Kidney capillary endothelial cell (primary cell): ENCODE results near the gene CNTNAP2.

Experiments
- DNase-seq: peaks from one replicate; pipeline ENCODE4 v3.0.0-alpha.2; 2018; ENCODE audit warnings: low spot score

The CNTNAP2 gene

DNA sequence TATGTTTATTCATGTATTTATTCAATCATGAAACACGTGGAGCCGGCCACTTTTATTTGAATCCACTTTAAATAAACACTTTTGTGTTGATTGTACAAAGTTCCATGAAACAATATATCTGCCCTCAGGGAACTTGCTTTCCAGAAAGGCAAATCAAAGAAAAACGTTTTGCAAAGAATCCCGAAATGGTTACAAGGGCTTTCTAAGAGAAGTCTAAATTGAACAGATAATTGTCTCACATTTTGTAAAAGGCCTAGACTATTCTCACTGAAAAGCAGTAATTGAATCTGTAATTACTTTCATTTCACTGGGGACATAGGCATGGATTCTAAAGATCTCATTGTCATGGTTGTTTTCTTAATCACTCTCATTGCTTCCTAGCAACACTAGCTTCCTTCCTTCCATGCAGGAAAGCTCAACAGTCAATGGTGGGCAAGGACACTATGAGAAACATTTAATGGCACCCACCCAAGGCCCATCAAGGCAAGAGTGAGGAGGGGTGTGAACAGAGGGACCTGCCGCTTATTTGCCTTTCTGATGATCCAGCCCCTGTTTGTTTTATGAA is 1851.5 kb downstream of the CNTNAP2 start:
- no peak for DNase-seq

DNA sequence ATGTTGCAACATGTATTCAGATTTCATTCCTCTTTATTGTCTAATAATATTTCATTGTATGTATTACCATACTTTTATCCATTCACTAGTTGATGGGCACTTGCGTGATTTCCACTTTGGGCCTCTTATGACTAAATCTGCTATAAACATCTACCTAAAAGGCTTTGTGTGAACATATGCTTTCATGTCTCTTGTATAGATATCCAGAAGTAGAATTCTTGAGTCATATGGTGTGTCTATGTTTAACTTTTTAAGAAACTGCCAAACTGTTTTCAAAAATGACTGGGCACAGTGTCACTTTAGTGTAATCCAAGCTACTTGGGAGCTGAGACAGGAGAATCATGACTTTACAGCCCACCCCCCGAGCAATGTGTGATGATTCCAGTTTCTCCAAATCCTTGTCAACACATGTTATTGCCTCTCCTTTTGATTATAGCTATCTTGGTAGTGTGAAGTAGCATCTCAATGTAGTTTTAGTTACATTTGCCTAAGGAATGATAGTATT is 1855.1 kb downstream of the CNTNAP2 start:
- DNase-seq, result no peak

DNA sequence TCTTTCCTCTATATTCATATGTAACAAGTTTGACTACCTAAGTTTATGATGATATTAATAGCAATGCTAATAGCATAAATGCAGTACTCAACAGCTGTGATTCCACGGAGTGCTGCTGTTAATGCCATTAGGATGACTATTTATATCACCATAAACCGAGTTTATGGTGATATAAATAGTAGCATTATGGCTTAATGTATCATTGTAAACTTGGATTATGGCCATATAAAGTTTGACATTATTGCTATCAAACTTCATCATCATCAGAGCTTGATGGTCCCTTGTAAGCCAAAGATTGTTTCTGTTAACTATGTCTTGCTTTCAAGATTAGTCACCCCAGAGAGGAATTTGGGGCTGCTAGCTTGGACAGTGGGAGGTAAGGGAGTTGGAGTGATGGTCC is 1861.6 kb downstream of the CNTNAP2 start:
- no peak for DNase-seq

DNA sequence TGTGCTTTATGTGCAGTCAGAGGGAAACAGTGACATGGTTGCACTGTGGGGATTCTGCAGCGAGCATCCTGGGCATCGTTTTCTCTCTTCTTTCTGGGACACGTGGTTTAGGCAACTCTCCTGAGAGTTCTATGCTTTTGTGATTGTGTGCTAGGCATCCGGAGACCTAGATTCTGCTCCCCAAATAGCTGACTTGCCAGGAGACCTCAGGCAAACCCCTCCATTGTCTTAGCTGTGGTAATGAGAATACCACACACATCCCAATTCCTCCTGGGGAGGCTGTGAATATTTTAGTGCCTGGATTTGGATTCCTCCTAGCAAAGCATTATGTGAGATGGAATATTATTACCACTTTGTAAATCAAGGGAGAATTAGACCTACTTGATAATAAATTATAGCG is 1862.0 kb downstream of the CNTNAP2 start:
- DNase-seq, result no peak

DNA sequence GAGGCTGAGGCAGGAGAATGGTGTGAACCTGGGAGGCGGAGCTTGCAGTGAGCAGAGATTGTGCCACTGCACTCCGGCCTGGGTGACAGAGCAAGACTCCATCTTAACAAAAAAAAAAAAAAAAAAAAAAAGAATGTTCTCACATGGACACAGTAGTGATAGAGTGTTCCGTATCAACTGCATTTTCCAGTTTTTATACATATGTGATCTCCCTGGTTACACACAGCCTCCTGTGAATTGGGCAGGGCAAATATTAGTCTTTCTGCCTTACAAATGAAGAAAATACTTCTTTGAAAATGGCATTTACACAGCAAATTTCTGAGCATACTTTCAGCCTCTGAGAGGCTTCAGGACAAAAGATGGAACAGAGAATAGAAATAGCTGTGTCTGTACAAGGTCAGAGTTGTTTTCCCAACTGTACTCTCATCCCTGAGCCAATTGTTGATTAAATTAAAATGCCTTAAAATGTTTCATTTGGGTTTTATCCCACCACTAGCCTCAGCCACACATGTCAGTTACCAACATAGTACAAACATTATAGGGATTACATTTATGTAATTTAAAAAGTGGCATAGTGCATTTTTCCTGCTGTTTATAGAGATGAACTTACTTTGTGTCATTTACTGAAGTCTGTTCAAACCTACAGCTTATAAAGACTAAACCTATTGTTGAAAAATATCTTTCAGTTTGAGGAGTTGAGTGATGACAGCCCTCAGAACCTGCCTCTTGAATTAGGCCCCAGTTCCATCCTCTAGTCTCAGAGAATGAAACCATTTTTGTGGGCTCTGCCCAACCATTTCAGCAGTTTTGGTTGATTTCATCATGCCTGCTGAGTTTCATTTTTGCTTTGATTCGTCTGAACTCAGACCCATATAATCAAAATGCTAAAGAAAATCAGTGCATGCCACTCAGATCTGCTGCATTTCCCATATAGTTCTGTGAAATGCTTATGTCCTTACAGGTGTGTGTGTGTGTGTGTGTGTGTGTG is 1864.5 kb downstream of the CNTNAP2 start:
- no peak for DNase-seq

DNA sequence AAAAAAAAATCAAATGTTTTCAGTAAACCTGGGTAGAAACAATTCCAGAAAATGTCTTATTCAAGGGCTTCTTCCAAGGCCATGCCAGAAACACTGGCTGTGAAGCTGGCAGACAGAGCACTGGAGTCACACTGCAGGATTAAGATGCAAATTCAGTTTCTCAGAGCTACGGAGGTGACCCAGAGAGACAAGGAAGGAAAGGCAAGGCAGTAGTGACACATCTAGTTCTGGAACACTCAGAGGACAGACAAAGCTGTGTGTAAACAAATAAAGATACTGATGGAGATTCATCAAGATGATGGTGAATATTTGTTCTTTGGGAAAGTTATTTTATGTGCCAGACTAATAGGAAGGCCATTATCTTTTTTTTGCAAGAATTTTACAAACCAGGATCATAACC is 1865.7 kb downstream of the CNTNAP2 start:
- no peak for DNase-seq

DNA sequence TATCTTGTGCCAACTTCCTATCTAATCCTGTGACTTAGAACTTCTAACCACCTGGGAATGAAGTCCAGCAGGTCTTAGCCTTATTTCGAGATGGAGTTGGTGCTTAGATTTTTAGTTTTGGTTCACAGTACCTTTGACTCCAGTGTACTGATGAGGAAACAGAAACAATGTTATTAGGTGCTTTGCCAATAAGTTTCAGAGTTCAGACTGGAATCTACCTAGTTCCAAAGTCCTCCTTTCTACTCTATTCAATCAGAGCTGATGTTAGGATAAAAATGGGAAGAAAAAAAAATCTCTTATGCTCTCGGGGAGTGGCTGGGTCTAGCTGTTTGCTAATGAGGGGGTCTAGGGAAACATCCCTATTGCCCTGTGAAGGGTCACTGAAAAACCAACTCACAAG is 1867.7 kb downstream of the CNTNAP2 start:
- no peak for DNase-seq

DNA sequence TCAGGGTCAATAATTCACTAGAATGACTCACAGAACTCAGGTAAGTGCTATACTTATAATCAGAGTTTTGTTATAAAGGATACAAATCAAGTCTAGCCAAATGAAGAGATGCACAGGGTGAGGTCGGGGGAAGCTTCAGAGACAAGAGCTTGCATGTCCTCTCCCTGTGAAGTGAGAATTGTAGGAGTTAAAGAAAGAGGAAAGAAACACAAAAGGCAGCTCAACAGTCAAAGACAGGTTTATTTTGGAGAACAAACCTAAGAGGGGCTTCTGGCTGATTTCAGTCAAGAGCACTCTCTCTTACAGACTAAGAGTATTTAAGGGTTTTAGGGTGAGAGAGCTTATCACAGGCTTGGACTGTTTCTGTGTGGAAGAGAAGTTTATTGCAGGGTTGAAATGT is 1873.5 kb downstream of the CNTNAP2 start:
- no peak for DNase-seq

DNA sequence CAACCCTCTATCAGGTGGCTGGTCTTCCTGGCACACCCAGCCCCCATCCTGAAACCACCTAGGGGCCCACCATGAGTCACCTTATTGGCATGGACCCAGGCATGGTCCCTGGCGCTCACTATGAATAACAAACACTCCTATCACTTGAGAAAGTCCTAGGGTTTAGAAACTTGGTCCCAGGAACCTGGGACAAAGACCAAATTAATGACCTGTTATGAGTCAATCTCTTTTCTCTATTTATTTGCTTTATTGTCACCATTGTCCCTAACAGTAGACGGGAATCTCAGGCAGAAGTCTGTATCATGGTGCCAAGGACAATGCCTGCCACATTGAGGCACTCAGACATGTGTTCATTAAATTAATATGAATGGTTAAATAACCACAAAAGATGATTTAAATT is 1874.3 kb downstream of the CNTNAP2 start:
- DNase-seq, result no peak

DNA sequence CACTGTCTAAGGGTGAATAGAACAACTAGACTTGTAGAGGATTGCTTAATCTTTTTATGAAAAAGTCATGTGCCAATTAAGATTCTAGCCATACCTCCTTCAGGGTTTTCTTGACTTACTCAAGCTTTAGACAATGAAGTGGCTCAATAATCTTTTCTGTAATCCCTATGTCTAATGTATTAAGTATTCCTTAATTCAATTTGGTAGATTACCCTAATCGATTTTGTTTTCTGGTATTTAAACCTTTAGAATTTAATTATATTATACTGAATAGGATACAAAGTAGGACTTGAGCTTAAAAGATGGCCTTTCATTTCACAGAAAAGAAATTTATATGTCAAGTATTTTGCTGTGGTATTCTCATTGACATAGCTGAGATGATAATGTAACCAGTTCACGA is 1876.1 kb downstream of the CNTNAP2 start:
- no peak for DNase-seq

DNA sequence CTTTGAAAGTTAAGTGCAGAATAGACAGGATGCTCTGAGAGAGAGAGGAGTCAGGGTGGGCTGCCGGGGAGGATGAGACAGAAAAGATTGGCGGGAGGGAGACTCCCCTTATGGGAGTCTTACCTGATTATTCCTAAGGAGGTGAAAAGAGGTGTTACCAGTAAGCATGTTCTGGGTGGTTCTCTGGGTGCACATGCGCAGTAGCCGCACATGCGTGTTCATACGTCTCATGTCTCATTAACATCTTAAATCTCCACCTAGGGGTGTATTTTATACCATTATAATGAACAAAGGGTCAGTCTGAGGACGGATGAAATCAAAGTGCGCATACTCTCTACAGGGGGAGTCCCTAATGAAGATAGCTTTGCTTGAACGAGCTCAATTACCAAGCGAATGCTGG is 1881.0 kb downstream of the CNTNAP2 start:
- no peak for DNase-seq

DNA sequence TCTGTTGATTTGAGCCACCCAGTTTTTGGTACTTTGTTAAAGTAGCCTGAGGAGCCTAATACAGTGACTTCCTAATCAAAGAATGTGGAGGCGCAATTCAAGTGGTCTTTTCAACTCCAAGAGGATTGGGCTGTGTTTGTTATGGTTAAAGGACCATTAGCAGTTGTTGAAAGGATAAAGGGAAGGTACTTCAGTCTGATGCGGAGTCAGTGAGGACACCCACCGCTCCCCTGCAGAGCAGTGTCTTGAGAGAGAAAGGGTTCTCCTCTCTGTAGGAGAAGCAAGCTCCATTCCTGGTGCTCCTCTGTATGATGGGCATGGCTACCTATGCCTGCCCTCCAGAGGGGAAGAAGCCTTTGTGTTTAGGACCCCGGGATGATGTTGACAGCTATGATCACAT is 1883.4 kb downstream of the CNTNAP2 start:
- no peak for DNase-seq

DNA sequence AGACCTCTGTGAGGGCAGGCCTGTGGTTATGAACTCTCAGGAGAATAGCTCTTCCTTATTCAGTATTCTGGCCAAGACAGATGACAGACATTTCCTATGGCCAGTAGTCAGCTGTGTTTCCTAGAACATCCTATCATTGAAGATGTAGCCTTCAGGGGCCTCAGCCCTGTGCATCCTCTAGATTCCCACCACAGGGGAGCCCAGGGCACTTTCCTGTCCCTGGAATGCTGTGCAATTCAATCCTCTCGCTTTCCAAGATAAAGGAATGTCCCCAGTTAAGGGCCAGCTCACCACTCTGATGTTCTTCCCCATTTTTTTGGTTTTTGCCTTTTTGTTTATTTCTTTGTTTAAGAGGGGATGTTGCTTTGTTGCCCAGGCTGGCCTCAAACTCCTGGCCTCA is 1895.2 kb downstream of the CNTNAP2 start:
- no peak for DNase-seq

DNA sequence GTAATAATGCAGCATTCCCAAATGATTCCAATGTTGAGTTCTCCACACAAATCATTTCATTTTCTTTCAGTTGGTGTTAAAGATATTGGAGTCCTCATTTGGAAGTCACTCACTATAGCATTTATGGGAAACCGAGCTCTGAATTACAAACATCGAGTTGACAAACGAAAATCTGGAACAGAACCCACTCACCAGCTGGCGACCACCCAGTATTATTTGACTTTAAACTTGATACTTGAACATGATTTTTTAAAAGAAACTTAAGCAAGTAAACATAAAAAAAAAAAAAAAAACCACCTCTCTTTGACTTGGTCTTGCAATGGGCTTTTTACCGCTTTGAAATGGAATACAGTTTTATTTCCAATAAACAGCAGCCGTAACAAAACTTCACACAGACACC is 1897.4 kb downstream of the CNTNAP2 start:
- DNase-seq, result no peak

DNA sequence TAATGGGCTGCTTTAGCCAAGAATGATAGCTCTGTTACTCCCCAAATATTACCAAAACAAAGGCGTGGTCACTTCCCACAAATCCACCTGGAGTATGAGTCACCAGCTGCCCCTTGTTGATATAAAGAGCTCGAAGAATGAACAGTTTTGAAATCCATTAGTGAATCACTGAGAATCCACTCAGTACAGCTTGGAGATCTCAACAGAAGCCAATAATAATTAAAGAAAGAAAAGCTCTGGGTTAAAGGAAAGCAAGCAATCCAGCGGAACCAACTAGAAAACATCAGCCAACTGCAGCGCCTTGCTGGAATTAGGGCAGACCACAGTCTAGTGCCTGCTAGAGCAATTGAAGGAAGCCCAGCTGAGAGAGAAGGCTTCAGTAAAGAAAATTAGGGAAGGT is 1897.9 kb downstream of the CNTNAP2 start:
- no peak for DNase-seq

DNA sequence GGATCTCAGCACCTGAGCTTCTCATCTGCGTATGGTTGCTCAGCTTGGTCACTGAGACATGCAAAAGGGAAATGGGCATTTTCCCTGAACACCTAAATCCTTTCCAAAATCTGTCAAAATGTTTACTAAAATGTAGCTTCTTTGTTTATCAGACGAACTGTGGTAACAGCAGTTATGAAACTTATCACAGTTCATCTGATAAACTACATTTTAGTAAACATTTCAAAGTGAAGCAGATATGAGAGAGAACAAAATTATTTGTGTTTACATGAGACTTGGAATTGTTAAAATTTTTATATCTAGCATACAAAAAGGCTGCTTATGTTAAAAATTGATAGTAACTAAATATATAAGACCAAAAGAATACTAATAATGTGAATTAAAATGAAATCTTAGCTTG is 1900.5 kb downstream of the CNTNAP2 start:
- no peak for DNase-seq

DNA sequence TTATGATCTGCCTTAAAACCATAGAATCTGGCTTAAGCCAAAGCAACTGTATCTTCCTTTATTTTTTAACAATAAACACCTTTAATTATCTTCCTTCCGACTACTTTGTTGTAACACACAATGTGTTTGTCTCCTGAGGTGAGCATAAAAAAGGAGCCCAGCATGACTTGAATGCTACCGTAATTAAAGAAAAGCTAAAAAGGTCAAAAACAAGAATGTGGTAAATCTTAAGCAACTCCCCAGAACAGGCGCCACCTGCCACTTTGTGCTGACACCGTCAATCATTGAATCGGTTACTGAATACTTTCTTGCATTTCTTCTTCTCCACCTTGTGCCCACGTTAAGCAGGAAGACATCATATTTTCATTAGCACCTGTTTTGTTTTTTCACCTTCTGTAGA is 1904.1 kb downstream of the CNTNAP2 start:
- no peak for DNase-seq

DNA sequence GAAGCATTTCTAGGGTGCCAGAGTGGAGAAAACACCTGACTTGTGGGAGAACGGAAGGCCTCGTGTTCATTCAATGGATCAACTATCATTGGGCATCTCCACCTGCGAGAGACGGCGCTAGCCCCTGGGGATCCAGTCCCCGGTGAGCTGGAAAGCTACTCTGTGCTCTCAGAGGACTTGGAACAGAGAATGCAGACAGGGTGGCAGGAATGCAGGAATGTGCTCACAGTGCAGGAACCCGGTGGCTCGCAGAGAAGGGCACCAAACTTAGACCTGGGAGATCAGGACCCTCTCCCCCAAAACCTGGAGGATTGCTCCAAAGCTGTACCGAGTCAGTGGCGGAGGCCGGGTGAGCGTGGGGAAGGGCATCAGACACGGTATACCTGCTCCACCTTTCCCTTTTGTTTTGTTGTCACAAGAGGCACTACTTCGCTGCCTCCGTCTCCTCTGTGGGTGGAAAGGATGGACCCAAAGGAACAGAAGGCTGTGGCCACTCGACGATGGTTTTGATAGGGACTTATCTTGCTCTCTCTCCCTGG is 1905.0 kb downstream of the CNTNAP2 start:
- no peak for DNase-seq

DNA sequence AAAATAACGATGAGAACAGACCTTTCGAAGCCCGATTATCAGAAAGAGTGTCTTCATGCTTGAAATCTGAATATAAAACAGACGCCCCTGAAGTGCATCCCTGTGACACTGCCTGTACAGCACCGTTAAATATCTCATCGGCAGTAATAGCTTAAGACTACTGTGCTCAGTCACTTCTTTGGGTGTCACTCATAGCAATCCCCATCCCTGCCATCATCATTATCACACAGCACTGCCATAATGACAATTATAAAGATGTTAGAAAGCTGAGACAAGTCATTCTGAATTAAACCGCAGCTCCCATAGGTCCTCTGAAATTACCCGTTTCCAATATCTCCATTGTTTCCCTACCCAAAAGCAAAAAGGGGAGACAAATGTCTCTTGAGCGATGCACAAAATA is 1906.2 kb downstream of the CNTNAP2 start:
- DNase-seq, result no peak

DNA sequence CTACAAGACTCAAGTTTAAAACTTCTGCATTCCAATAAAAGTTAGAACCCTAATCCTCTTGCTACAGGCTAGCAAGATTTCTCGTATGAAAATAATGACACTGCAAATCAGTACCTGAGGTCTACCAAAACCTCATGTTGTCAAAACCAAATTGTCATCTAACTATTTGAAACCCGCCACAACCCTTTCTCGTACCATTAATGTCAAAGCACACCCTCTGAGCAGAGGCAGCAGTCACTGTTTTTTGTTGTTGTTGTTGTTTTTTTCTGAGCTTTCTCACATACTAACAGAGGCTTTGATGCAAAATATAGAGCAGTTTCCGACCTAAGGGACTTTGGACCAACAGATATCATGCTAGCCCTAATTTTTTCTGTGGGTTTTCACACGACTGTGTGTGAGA is 1910.1 kb downstream of the CNTNAP2 start:
- no peak for DNase-seq

DNA sequence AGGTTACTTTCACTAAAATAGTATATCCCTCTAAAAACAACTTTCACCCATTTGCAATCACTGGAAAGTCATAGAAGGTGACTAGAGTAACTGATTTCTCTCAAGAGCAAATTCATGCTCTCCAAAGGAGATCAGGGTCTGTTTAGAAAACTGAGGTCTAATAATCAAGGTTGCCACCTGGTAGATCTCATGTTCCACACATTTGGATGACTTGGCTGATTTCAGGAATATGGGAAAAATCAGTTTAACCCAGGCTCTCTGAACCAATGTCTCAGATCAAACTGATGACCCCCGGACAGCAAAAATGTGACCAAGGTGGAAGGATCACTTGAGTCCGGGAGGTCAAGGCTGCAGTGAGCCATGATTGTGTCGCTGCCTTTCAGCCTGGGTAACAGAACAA is 1911.6 kb downstream of the CNTNAP2 start:
- no peak for DNase-seq

DNA sequence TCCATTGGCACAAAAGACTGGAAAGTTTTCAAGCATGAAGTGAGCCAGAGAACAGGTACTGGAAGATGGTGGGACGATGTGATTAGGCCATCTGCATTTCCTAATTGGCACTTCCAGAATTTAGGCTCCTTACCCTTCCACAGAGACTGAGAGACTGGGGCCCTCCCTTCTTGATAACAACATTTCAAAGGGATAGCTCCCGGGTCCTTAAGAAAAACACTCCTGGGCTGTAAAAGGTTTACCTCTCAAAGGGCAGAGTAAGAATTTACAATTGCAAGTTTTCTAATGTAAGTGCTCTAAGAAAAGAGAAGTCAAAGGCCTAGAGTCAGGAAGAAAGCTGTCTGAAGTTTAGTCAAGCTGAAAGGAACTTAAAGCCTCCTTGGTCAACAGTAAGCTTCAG is 1914.4 kb downstream of the CNTNAP2 start:
- no peak for DNase-seq

DNA sequence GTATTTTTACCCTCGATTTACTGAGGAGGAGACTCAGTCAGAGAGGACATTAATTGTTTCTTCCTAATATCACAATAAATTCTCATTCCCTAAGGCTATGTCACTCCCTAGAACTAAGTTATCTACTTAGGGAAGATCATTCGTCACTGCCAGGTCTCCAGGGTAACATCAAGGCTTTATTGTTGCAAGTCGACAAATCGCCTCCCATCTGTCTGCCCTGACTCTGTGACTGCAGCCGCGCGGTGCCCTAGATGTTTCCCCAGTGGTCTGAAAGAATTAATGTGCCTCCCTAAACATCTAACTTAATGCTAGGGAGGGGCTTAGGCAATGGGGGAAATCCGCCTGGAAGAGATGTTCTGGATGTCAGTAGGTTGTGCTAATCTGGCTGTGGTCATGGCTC is 1915.2 kb downstream of the CNTNAP2 start:
- DNase-seq, result no peak
